IgD-negative memory B cell (primary cell): ENCODE results near the gene SHC1. TPM values are rescaled to one million over a fixed set of nuclear protein-coding genes. Genes with fewer than 3 reads are reported as not detected.
"Not testable (repeated sequence)": the region's sequence is repeated elsewhere in the genome, so short reads cannot be mapped to it uniquely, and the experiment has no call there.

Experiments
- H3K27ac Mint-ChIP-seq, 3 donors: one replicate each; pipeline ENCODE4 v1.8.0; 2020 to 2022; ENCODE audit warnings: mild to moderate bottlenecking in 3 of 3, mixed read lengths in 3 of 3, moderate library complexity in 1 of 3
- H3K27me3 Mint-ChIP-seq: one replicate; pipeline ENCODE4 v1.8.0; 2021; ENCODE audit warnings: mixed read lengths
- H3K36me3 Mint-ChIP-seq: one replicate; pipeline ENCODE4 v1.8.0; 2020; ENCODE audit warnings: mild to moderate bottlenecking, mixed read lengths
- H3K4me1 Mint-ChIP-seq, 3 donors: one replicate each; pipeline ENCODE4 v1.8.0; 2020 to 2022; ENCODE audit warnings: mixed read lengths in 3 of 3, mild to moderate bottlenecking in 1 of 3
- H3K4me3 Mint-ChIP-seq, 4 donors: one replicate each; pipeline ENCODE4 v1.8.0; 2020 to 2022; ENCODE audit warnings: mild to moderate bottlenecking in 4 of 4, mixed read lengths in 4 of 4, moderate library complexity in 3 of 4
- H3K9me3 Mint-ChIP-seq, 3 donors: one replicate each; pipeline ENCODE4 v1.8.0; 2020 to 2021; ENCODE audit warnings: mixed read lengths in 3 of 3, mild to moderate bottlenecking in 1 of 3
- polyA plus RNA-seq: library from polyadenylated mRNA; unstranded; fragments of 300-500 nt; fragmentation: Illumina TruSeq; gene quantifications from one replicate; pipeline ENCODE4 v1.2.3, GENCODE V29; 2021

Gene SHC1
- polyA plus RNA-seq, 1 donor from 2014 or later, result 35.7 TPM

GRCh38 chr1:155002464-155003226 is 32.1 kb upstream of the SHC1 start, which contains the start of gene ZBTB7B:
ZBTB7B (plus strand) TSS chr1:155002802; CDS start chr1:155014661, 11,859 bp downstream.
- H3K27ac Mint-ChIP-seq, result peak within 1 kb of the TSS; percentile 92 to 94 (median 93)

GRCh38 chr1:155001675-155002463 is 31.3 kb upstream of the SHC1 start:
- Mint-ChIP-seq H3K36me3 (peaks cover 2% of the 10 kb centered on the region), H3K27me3 (no peaks in the 10 kb centered on the region), H3K27ac (peak overlapping the region in 2 of 3 donors; percentile 91 to 92), H3K4me3 (peak overlapping the region; percentile 88 to 97 (median 96)), H3K9me3 (no peaks in the 10 kb centered on the region), H3K4me1 (peaks cover 28 to 31% (median 30%) of the 10 kb centered on the region in 3 donors)

More at GRCh38 chr1:155002464-155003226, 32.1 kb upstream of the SHC1 start, which contains the start of gene ZBTB7B:
- peak within 1 kb of the TSS; percentile 95 to 99 (median 96) for H3K4me3 Mint-ChIP-seq
- no peaks in the 10 kb centered on the region for H3K9me3 Mint-ChIP-seq
- H3K4me1 Mint-ChIP-seq, result peaks cover 28 to 32% (median 31%) of the 10 kb centered on the region in 3 donors
- no peaks in the 10 kb centered on the region for H3K27me3 Mint-ChIP-seq
- peaks cover 2% of the 10 kb centered on the region for H3K36me3 Mint-ChIP-seq

GRCh38 chr1:155001425-155001674 is 30.8 kb upstream of the SHC1 start:
- peaks cover 24 to 26% (median 25%) of the 10 kb centered on the region in 3 donors for H3K4me1 Mint-ChIP-seq
- peaks cover 2% of the 10 kb centered on the region for H3K36me3 Mint-ChIP-seq

GRCh38 chr1:155000726-155001424 is 30.3 kb upstream of the SHC1 start:
- Mint-ChIP-seq H3K4me3 (peak overlapping the region; percentile 88 to 97 (median 96)), H3K4me1 (peaks cover 21 to 26% (median 25%) of the 10 kb centered on the region in 3 donors), H3K27ac (peak overlapping the region; percentile 50 to 92 (median 91)), H3K27me3 (no peaks in the 10 kb centered on the region), H3K36me3 (peaks cover 2% of the 10 kb centered on the region), H3K9me3 (no peaks in the 10 kb centered on the region)

More at GRCh38 chr1:155001425-155001674, 30.8 kb upstream of the SHC1 start:
- Mint-ChIP-seq H3K27ac (peak overlapping the region in 2 of 3 donors; percentile 91 to 92), H3K4me3 (peak overlapping the region; percentile 88 to 97 (median 96)), H3K27me3 (no peaks in the 10 kb centered on the region), H3K9me3 (no peaks in the 10 kb centered on the region)

GRCh38 chr1:155000411-155000725 is 29.8 kb upstream of the SHC1 start:
- Mint-ChIP-seq H3K36me3 (peaks cover 2% of the 10 kb centered on the region), H3K9me3 (no peaks in the 10 kb centered on the region), H3K4me3 (peak overlapping the region; percentile 88 to 97 (median 96)), H3K4me1 (peaks cover 16 to 28% (median 22%) of the 10 kb centered on the region in 3 donors), H3K27ac (peak overlapping the region; percentile 50 to 92 (median 91)), H3K27me3 (no peaks in the 10 kb centered on the region)

GRCh38 chr1:154999571-155000410 is 29.2 kb upstream of the SHC1 start:
- Mint-ChIP-seq H3K9me3 (no peaks in the 10 kb centered on the region), H3K27me3 (no peaks in the 10 kb centered on the region), H3K36me3 (peaks cover 2% of the 10 kb centered on the region), H3K4me1 (peaks cover 12 to 25% (median 21%) of the 10 kb centered on the region in 3 donors), H3K4me3 (peak overlapping the region; percentile 88 to 97 (median 96)), H3K27ac (peak overlapping the region in 2 of 3 donors; percentile 92 to 95)

GRCh38 chr1:154998818-154999570 is 28.4 kb upstream of the SHC1 start:
- Mint-ChIP-seq H3K36me3 (no peaks in the 10 kb centered on the region), H3K4me1 (peaks cover 7 to 25% (median 17%) of the 10 kb centered on the region in 3 donors), H3K4me3 (peak overlapping the region; percentile 83 to 97 (median 94)), H3K27me3 (no peaks in the 10 kb centered on the region), H3K9me3 (no peaks in the 10 kb centered on the region), H3K27ac (peak overlapping the region in 2 of 3 donors; percentile 91 to 92)

- Mint-ChIP-seq H3K9me3 (no peaks in the 10 kb centered on the region), H3K4me1 (peaks cover 7 to 25% (median 17%) of the 10 kb centered on the region in 3 donors), H3K27ac (peak overlapping the region in 2 of 3 donors; percentile 91 to 92), H3K4me3 (peak overlapping the region in 3 of 4 donors; percentile 78 to 97 (median 95)), H3K27me3 (no peaks in the 10 kb centered on the region), H3K36me3 (no peaks in the 10 kb centered on the region)
These were observed 27.7 kb upstream of the SHC1 start for GRCh38 chr1:154998201-154998780.

GRCh38 chr1:154996966-154997701 is 26.6 kb upstream of the SHC1 start:
- Mint-ChIP-seq H3K4me1 (peaks cover 7 to 25% (median 19%) of the 10 kb centered on the region in 3 donors), H3K9me3 (no peaks in the 10 kb centered on the region), H3K36me3 (peaks cover 2% of the 10 kb centered on the region), H3K27me3 (no peaks in the 10 kb centered on the region), H3K27ac (peak overlapping the region in 1 of 3 donors; percentile 78), H3K4me3 (peak overlapping the region in 2 of 4 donors; percentile 76 to 95)

- Mint-ChIP-seq H3K4me3 (peak overlapping the region in 2 of 4 donors; percentile 58 to 69), H3K4me1 (peaks cover 7 to 25% (median 19%) of the 10 kb centered on the region in 3 donors)
- H3K27ac Mint-ChIP-seq, H3K9me3 Mint-ChIP-seq, H3K36me3 Mint-ChIP-seq, H3K27me3 Mint-ChIP-seq: not testable (repeated sequence)
These were observed 24.9 kb upstream of the SHC1 start for GRCh38 chr1:154995301-154995983.

GRCh38 chr1:154994591-154994990 is 24.0 kb upstream of the SHC1 start:
- H3K27me3 Mint-ChIP-seq, result no peaks in the 10 kb centered on the region
- H3K4me3 Mint-ChIP-seq, result peak overlapping the region in 2 of 4 donors; percentile 24 to 65

GRCh38 chr1:154994269-154994587 is 23.7 kb upstream of the SHC1 start:
- H3K9me3 Mint-ChIP-seq, result no peaks in the 10 kb centered on the region
- peaks cover 2% of the 10 kb centered on the region for H3K36me3 Mint-ChIP-seq
- peak overlapping the region in 1 of 3 donors; percentile 48 for H3K27ac Mint-ChIP-seq
- no peaks in the 10 kb centered on the region for H3K27me3 Mint-ChIP-seq
- no peak overlapping the region for H3K4me3 Mint-ChIP-seq
- H3K4me1 Mint-ChIP-seq, result peaks cover 6 to 16% (median 15%) of the 10 kb centered on the region in 3 donors

More at GRCh38 chr1:154994591-154994990, 24.0 kb upstream of the SHC1 start:
- Mint-ChIP-seq H3K4me1 (peaks cover 4 to 17% (median 16%) of the 10 kb centered on the region in 3 donors), H3K36me3 (peaks cover 2% of the 10 kb centered on the region), H3K27ac (peak overlapping the region in 2 of 3 donors; percentile 23 to 88), H3K9me3 (no peaks in the 10 kb centered on the region)
